Measurements from ENCODE around the gene MAP3K15.

DNA sequence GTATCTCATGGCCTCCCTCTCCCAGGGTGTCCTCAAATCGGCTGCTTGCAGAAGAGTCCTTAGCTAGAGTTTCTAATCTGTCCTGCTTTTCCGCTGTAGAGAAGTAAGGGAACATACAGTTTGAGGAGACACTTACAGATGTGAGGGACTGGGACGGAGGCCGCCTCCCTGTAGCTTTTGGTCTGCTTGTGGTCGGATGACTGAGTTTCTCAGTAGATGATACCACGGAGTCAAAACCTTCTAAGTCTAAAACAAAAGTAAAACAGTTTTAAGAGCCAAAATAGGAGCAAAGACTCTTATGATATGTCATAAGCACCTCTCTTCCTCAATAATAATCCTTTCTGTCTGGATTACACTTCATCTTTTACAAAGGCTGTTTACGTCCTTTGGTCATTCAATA is 34.5 kb upstream of the MAP3K15 start:
- TF ChIP-seq, protein P1, sequence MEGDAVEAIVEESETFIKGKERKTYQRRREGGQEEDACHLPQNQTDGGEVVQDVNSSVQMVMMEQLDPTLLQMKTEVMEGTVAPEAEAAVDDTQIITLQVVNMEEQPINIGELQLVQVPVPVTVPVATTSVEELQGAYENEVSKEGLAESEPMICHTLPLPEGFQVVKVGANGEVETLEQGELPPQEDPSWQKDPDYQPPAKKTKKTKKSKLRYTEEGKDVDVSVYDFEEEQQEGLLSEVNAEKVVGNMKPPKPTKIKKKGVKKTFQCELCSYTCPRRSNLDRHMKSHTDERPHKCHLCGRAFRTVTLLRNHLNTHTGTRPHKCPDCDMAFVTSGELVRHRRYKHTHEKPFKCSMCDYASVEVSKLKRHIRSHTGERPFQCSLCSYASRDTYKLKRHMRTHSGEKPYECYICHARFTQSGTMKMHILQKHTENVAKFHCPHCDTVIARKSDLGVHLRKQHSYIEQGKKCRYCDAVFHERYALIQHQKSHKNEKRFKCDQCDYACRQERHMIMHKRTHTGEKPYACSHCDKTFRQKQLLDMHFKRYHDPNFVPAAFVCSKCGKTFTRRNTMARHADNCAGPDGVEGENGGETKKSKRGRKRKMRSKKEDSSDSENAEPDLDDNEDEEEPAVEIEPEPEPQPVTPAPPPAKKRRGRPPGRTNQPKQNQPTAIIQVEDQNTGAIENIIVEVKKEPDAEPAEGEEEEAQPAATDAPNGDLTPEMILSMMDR (conservative IDR thresholded peaks at IDR 0.05; ENCODE audit: low read depth, low read length): no peak
- TF ChIP-seq EZH2 (IDR thresholded peaks at IDR 0.05; ENCODE audit: low read length, unreplicated experiment) (no peak), EZH2phosphoT487 (IDR thresholded peaks at IDR 0.05; ENCODE audit: borderline replicate concordance, low read length) (no peak)
